ENCODE measurements around the gene PRAC1. TPM values are rescaled to one million over a fixed set of nuclear protein-coding genes. Genes with fewer than 3 reads are reported as not detected.

The PRAC1 gene
- total RNA-seq, 4 donors from 2014 or later = not detected

DNA sequence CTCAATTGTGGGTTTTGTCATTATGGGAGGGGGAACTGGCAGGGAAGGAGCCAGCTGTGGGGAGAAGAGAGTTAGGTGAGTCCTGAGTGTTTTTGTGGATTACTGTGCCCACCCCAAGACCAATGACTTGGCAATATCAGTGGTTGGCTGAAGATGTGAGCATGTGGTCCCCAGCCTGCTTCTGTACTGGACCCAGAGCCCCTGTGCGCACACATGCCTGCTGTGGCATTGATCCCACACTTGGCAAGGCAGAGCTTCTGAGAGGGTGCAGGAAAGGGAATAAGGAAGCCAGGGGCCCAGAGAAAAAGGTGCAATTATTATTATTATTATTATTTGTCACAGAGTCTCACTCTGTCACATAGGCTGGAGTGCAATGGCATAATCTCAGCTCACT is 1.3 kb downstream of the PRAC1 start:
- no peak overlapping the region for H3K4me3 ChIP-seq
- TF ChIP-seq EP300 (IDR thresholded peaks at IDR 0.05) (no peak), POLR2A (IDR thresholded peaks at IDR 0.05) (no peak)
- TF ChIP-seq, protein P1, sequence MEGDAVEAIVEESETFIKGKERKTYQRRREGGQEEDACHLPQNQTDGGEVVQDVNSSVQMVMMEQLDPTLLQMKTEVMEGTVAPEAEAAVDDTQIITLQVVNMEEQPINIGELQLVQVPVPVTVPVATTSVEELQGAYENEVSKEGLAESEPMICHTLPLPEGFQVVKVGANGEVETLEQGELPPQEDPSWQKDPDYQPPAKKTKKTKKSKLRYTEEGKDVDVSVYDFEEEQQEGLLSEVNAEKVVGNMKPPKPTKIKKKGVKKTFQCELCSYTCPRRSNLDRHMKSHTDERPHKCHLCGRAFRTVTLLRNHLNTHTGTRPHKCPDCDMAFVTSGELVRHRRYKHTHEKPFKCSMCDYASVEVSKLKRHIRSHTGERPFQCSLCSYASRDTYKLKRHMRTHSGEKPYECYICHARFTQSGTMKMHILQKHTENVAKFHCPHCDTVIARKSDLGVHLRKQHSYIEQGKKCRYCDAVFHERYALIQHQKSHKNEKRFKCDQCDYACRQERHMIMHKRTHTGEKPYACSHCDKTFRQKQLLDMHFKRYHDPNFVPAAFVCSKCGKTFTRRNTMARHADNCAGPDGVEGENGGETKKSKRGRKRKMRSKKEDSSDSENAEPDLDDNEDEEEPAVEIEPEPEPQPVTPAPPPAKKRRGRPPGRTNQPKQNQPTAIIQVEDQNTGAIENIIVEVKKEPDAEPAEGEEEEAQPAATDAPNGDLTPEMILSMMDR (IDR thresholded peaks at IDR 0.05) = no peak
- WGBS, 2 donors = 69 to 82% methylated on average over 1 of the region's 1 CpG
- no peak overlapping the region for H3K27ac ChIP-seq
- H3K9me3 ChIP-seq = no peaks in the 10 kb centered on the region
- H3K36me3 ChIP-seq = no peaks in the 10 kb centered on the region
- peaks cover 3 to 100% of the 10 kb centered on the region in 2 donors for H3K27me3 ChIP-seq
- H3K4me1 ChIP-seq = peaks cover 0 to 50% (median 10%) of the 10 kb centered on the region in 4 donors
- DNase-seq (ENCODE audit: low spot score in 2 of 2) = no peak

DNA sequence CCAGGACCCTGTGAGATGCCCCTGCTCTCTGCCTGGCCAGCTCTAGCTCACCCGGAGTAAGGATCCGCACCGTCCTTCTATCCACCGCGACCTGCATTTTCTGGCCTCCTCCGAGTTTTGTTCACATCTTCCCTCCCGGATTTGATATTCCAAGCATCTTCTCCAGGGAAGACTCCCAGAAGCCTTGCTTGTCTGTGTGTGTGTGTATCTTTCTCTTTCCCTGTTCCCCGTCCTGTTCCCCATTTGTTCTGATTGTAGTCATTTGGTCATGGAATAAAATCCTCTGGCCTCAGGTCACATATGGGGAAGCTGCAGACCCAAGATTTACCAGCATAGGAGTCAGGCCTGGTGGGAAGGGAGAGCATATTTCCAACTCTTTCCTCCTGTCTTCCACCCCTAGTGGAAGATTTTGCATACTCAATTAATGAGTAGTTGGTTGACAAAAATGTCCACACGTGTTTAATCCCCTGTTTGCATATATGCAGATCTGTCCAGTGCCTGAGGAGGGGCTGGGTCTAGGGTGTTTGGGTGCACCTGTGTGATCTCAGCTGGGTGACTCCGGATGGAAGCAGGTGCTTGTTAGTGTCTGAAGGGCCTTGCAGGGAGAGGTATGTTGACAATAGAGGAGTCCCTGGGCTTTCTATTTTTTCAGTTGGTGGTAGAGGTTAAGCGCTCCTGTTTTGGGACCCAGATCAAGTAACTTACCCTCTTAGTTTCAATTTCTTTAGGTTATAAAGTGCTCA is 1.9 kb downstream of the PRAC1 start:
- WGBS, 2 donors = 34 to 43% methylated on average over 11 of the region's 11 CpGs
- peaks cover 0 to 48% (median 10%) of the 10 kb centered on the region in 4 donors for H3K4me1 ChIP-seq
- TF ChIP-seq EP300 (IDR thresholded peaks at IDR 0.05) = no peak
- TF ChIP-seq, protein P1 (IDR thresholded peaks at IDR 0.05) = no peak
- TF ChIP-seq POLR2A (IDR thresholded peaks at IDR 0.05) = no peak
- no peak overlapping the region for H3K27ac ChIP-seq
- no peak for DNase-seq (ENCODE audit: low spot score in 2 of 2)
- no peak overlapping the region for H3K4me3 ChIP-seq
- no peaks in the 10 kb centered on the region for H3K9me3 ChIP-seq
- no peaks in the 10 kb centered on the region for H3K36me3 ChIP-seq
- H3K27me3 ChIP-seq = peaks cover 3 to 100% of the 10 kb centered on the region in 2 donors

DNA sequence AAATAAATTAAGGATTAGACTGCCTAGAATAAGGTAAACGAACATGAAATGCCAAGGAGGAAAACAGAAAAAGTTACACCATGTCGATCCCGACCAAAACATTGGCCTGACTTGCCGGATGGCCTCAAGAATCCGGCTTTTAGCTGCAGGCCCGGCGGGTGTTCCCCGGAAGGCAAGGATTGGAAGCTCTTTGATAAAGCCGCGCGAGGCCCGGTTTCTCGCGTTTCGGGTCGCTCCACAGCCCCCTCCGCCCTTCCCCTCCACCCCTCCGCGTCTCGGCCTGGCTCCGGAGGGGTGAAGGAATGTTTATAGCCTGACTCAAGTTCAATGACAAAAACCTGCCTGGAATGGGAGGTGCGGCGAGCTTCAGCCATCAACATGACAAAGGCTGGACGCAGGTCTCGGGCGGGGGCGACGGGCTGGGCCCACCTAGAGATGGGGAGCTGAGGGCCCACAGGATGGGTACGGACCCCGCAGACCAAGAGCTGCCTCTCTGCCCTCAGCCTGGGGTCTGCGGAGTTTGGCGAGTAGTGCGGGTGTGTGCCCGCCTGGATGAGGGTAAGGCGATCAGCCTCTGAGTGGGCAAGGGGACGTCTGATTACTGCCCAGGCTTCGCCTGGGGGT is 2.6 kb downstream of the PRAC1 start:
- no peak for TF ChIP-seq POLR2A (IDR thresholded peaks at IDR 0.05)
- no peak for TF ChIP-seq EP300 (IDR thresholded peaks at IDR 0.05)
- TF ChIP-seq, protein P1 (IDR thresholded peaks at IDR 0.05) = no peak
- Histone ChIP-seq H3K36me3 (no peaks in the 10 kb centered on the region), H3K27me3 (peaks cover 3 to 100% of the 10 kb centered on the region in 2 donors), H3K4me3 (no peak overlapping the region), H3K27ac (no peak overlapping the region), H3K4me1 (peaks cover 0 to 41% (median 9%) of the 10 kb centered on the region in 4 donors), H3K9me3 (no peaks in the 10 kb centered on the region)
- DNase-seq (ENCODE audit: low spot score in 2 of 2) = no peak
- 12% methylated on average over 37 of the region's 37 CpGs for WGBS, 2 donors

DNA sequence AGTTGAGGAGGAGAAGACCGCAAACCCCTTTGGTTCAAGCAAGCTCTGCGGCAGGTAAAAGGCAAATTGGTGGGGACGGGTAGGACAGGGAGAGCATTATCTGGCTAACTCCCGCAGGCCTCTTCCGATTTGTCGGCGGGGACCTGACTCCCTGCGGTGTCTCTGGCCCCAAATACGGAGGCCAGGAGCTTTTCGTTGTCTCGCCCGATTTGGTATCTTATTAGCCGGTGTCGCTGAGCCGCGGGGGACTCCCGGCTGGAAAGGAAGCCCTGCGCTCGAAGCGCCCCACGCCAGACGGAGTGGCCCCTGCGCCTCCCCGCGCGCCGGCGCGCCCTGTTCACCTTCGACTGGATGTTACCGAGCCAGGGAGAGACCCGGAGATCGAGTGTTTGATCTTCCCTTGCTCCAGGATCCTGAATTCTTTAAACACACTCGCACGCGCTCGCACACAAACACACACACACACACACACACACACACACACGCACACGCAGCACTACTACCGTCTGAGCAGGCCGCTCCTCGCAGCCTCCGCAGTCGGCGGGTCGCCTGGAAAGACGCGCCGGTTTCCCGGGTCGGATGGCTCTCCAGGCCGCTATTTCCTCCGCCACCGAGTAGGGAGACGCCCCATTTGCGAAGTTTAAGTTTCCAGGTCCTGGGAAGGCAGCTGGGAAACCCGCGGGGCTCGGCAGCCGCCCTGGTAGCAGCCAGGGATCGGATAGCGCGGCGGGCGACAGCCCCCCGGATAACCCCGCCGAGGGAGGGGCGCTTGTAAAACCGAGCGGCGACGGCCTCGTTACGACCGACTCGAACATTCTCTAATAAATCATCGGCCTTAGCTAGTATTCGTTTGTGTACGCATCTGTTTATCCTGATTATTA is 3.3 kb downstream of the PRAC1 start:
- H3K9me3 ChIP-seq = no peaks in the 10 kb centered on the region
- H3K27ac ChIP-seq = no peak overlapping the region
- H3K27me3 ChIP-seq = peaks cover 3 to 100% of the 10 kb centered on the region in 2 donors
- H3K36me3 ChIP-seq = no peaks in the 10 kb centered on the region
- no peak for DNase-seq (ENCODE audit: low spot score in 2 of 2)
- TF ChIP-seq EP300 (IDR thresholded peaks at IDR 0.05) = peak in 1 of 2 donors; percentile 53
- TF ChIP-seq, protein P1 (IDR thresholded peaks at IDR 0.05) = no peak
- H3K4me1 ChIP-seq = peaks cover 0 to 34% (median 8%) of the 10 kb centered on the region in 4 donors
- WGBS, 2 donors = 6 to 8% methylated on average over 51 to 61 of the region's 80 CpGs
- H3K4me3 ChIP-seq = peak overlapping the region in 1 of 4 donors; percentile 0

All from tibial nerve (tissue), 4 donors.